ENCODE results near the gene NAT14.

GRCh38 chr19:55439052-55439451 is 45.9 kb upstream of the NAT14 start:
- TF ChIP-seq CTCF (IDR thresholded peaks at IDR 0.05) (no peak), CBFB (CRISPR knock-in tag; IDR thresholded peaks at IDR 0.05; ENCODE audit: low read depth) (no peak), SP1 (CRISPR knock-in tag; conservative IDR thresholded peaks at IDR 0.05) (no peak), JAZF1 (CRISPR knock-in tag; IDR thresholded peaks at IDR 0.05) (no peak), ZBTB43 (CRISPR knock-in tag; IDR thresholded peaks at IDR 0.05) (no peak), ESRRA (CRISPR knock-in tag; IDR thresholded peaks at IDR 0.05; ENCODE audit: borderline replicate concordance) (no peak), MXD4 (CRISPR knock-in tag; IDR thresholded peaks at IDR 0.05; ENCODE audit: borderline replicate concordance) (no peak), KAT7 (CRISPR knock-in tag; IDR thresholded peaks at IDR 0.05; ENCODE audit: borderline replicate concordance) (no peak)
